RWPE2 (cell line): ENCODE measurements around the gene CD6.

Experiments
- ATAC-seq: fragments of 200-7000 bp; cut with Tn5 transposase; 3 replicates; pipeline ENCODE4 v1.9.1; 2021; ENCODE audit warnings: low read depth
- DNase-seq: peaks from one replicate; pipeline ENCODE4 v3.0.0-alpha.2; 2020; ENCODE audit warnings: low spot score
- H3K27ac ChIP-seq: fragments of 450-650 bp; 2 replicates; pipeline ENCODE4 v1.5.1; 2017; ENCODE audit warnings: mild to moderate bottlenecking; ENCODE audit not compliant: poor library complexity, severe bottlenecking
- H3K27me3 ChIP-seq: fragments of 250-450 bp; sonication (Bioruptor Pico); 2 replicates; pipeline ENCODE4 v1.5.1; 2021; ENCODE audit warnings: mild to moderate bottlenecking, moderate library complexity; ENCODE audit not compliant: insufficient read depth, poor library complexity, severe bottlenecking
- H3K36me3 ChIP-seq: fragments of 250-450 bp; sonication (Bioruptor Pico); 2 replicates; pipeline ENCODE4 v1.5.1; 2020; ENCODE audit warnings: low read depth, mild to moderate bottlenecking, moderate library complexity
- H3K4me1 ChIP-seq: fragments of 250-450 bp; sonication (Bioruptor Pico); 2 replicates; pipeline ENCODE4 v1.5.1; 2021; ENCODE audit warnings: mild to moderate bottlenecking, moderate library complexity; ENCODE audit not compliant: insufficient read depth, poor library complexity, severe bottlenecking
- H3K4me3 ChIP-seq: fragments of 250-450 bp; sonication (Bioruptor Pico); 2 replicates; pipeline ENCODE4 v1.5.1; 2021; ENCODE audit warnings: mild to moderate bottlenecking, moderate library complexity; ENCODE audit not compliant: severe bottlenecking
- H3K9me3 ChIP-seq: fragments of 250-450 bp; sonication (Bioruptor Pico); 2 replicates; pipeline ENCODE4 v1.5.1; 2021; ENCODE audit warnings: mild to moderate bottlenecking, moderate library complexity; ENCODE audit not compliant: severe bottlenecking
- TF ChIP-seq, protein P1 (sequence below): fragments of 450-650 bp; IDR thresholded peaks from one replicate; pipeline ENCODE4 v1.5.1; 2017; ENCODE audit warnings: mild to moderate bottlenecking, moderate library complexity; ENCODE audit not compliant: poor library complexity, severe bottlenecking

The CD6 gene

DNA sequence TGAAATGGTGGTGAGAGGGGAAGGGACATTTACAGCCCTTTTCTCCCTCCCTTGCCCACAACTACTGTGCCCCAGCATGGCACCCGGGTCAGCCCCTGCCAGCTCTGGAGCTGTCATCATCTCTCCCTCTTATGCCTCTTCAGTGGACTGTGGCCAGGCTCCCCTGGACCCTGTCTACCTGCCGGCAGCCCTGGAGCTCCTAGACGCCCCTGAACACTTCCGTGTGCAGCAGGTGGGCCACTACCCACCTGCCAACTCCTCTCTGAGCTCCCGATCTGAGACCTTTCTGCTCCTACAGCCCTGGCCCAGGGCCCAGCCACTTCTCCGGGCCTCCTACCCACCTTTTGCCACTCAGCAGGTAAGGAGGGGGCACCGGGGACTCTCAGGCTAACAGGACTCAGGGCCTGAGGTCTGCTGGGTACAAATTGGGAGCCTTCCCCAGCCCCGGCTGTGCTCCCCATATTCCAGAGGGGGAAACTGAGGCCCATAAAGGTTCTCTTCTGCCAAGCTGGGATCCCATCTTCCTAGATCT, 44.4 kb upstream of the CD6 start:
- H3K4me1 ChIP-seq, result peaks cover 3% of the 10 kb centered on the region
- ATAC-seq (no peak), DNase-seq (no peak)
- no peak overlapping the region for H3K27ac ChIP-seq
- no peaks in the 10 kb centered on the region for H3K27me3 ChIP-seq
- TF ChIP-seq, protein P1, sequence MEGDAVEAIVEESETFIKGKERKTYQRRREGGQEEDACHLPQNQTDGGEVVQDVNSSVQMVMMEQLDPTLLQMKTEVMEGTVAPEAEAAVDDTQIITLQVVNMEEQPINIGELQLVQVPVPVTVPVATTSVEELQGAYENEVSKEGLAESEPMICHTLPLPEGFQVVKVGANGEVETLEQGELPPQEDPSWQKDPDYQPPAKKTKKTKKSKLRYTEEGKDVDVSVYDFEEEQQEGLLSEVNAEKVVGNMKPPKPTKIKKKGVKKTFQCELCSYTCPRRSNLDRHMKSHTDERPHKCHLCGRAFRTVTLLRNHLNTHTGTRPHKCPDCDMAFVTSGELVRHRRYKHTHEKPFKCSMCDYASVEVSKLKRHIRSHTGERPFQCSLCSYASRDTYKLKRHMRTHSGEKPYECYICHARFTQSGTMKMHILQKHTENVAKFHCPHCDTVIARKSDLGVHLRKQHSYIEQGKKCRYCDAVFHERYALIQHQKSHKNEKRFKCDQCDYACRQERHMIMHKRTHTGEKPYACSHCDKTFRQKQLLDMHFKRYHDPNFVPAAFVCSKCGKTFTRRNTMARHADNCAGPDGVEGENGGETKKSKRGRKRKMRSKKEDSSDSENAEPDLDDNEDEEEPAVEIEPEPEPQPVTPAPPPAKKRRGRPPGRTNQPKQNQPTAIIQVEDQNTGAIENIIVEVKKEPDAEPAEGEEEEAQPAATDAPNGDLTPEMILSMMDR, result no peak
- H3K36me3 ChIP-seq, result peaks cover 7% of the 10 kb centered on the region
- no peak overlapping the region for H3K4me3 ChIP-seq
- H3K9me3 ChIP-seq, result no peaks in the 10 kb centered on the region

DNA sequence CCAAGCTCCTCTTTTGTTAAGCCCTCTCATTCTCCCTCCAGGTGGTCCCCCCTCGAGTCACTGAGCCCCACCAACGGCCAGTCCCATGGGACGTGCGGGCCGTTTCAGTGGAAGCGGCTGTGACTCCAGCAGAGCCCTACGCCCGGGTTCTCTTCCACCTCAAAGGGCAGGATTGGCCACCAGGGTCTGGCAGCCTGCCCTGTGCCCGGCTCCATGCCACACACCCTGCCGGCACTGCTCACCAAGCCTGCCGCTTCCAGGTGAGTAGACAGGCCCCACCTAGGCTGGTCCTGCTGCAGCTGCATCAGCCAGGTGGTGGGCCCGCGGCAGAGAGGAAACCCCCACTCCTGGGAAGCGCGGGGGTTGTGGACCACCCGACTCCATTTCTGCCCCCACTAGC, 43.9 kb upstream of the CD6 start:
- TF ChIP-seq, protein P1, result no peak
- Histone ChIP-seq H3K27ac (no peak overlapping the region), H3K4me1 (peaks cover 3% of the 10 kb centered on the region), H3K27me3 (no peaks in the 10 kb centered on the region), H3K9me3 (no peaks in the 10 kb centered on the region), H3K4me3 (no peak overlapping the region), H3K36me3 (peaks cover 11% of the 10 kb centered on the region)
- no peak for ATAC-seq
- no peak for DNase-seq

DNA sequence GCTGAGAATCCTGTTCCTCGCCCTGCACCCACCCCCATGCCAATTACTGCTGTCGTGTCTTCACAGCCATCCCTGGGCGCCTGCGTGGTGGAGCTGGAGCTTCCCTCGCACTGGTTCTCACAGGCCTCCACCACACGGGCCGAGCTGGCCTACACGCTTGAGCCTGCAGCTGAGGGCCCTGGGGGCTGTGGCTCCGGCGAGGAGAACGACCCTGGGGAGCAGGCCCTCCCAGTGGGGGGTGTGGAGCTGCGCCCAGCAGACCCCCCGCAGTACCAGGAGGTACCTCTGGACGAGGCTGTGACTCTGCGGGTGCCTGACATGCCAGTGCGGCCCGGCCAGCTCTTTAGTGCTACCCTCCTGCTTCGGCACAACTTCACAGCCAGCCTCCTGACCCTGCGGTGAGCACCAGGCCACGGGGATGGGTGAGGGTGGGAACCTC, 42.9 kb upstream of the CD6 start:
- peaks cover 3% of the 10 kb centered on the region for H3K4me1 ChIP-seq
- H3K4me3 ChIP-seq, result no peak overlapping the region
- H3K9me3 ChIP-seq, result no peaks in the 10 kb centered on the region
- ATAC-seq, result no peak
- TF ChIP-seq, protein P1, result no peak
- DNase-seq, result no peak
- H3K27ac ChIP-seq, result no peak overlapping the region
- peaks cover 12% of the 10 kb centered on the region for H3K36me3 ChIP-seq
- no peaks in the 10 kb centered on the region for H3K27me3 ChIP-seq

DNA sequence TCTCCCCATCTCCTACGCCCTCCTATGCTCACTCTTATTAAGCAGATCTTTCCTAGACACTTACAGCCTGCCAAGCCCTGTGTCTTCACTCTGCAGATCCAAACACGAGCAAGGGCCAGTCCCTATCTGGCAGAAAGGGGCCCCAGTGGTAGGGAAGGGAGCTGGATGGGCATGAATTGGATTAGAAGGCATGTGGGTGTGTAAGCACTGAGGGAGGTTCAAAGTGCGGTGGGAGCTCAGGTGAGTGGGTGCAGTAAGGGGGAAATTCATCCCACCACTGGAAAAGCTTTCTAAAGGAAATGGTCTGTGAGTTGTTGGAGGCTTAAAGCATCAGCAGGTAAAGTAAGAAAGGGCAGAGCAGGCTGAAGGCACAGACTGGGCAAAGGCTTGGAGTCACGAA, 41.7 kb upstream of the CD6 start:
- ATAC-seq (no peak), DNase-seq (no peak)
- no peaks in the 10 kb centered on the region for H3K27me3 ChIP-seq
- H3K9me3 ChIP-seq, result no peaks in the 10 kb centered on the region
- TF ChIP-seq, protein P1, result no peak
- H3K4me3 ChIP-seq, result no peak overlapping the region
- H3K27ac ChIP-seq, result no peak overlapping the region
- H3K36me3 ChIP-seq, result peaks cover 12% of the 10 kb centered on the region
- no peaks in the 10 kb centered on the region for H3K4me1 ChIP-seq

DNA sequence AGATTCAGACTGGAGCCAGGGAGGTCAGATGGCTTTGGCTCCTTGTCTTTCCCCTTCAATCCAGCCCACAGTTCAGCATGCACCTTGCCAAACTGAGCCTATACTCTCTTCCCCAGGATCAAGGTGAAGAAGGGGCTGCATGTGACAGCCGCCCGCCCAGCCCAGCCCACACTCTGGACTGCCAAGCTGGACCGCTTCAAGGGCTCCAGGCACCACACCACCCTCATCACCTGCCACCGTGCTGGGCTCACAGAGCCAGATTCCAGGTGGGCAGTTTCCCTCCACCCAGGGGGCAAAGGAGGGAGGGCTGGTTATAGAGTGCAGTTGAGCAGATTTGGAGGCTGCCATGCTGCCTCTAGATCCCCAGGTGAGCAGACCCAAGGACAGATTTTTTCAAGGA, 41.1 kb upstream of the CD6 start:
- ATAC-seq, result no peak
- peaks cover 12% of the 10 kb centered on the region for H3K36me3 ChIP-seq

More for the DNA sequence above, 41.1 kb upstream of the CD6 start:
- H3K9me3 ChIP-seq, result no peaks in the 10 kb centered on the region
- no peak for DNase-seq
- no peaks in the 10 kb centered on the region for H3K4me1 ChIP-seq
- H3K27ac ChIP-seq, result no peak overlapping the region
- H3K27me3 ChIP-seq, result no peaks in the 10 kb centered on the region
- TF ChIP-seq, protein P1, result no peak
- no peak overlapping the region for H3K4me3 ChIP-seq
